ENCODE results near the gene ESR1.
"Not testable (repeated sequence)": the region's sequence is repeated elsewhere in the genome, so short reads cannot be mapped to it uniquely, and the experiment has no call there.

The ESR1 gene

DNA sequence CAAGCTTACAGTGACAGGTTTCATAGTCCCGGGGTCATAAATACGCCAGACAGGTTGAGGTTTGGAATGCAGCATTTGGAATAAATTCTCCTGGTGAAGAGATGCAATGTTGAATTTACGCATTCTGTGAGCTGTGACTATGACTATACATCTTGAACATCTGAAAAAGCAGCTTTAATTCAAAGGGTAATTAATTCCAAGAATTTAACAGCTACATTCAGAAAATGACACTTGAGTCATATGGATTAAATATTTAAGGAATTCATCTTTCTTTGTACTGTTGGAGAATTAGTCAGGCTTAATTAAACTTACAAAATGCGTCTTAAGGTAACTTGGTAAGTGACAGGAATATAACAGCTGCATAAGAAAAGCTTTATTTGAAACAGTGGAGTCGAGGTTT, 74.7 kb downstream of the ESR1 start:
- in situ Hi-C loops (cut with MboI; ENCODE audit: low sequenced_read_pairs) = no loop called here
- H3K9me3 ChIP-seq = no peaks in the 10 kb centered on the region
- peaks cover 28% of the 10 kb centered on the region for H3K4me1 ChIP-seq
- peak in 1 of 2 experiments; percentile 55 for DNase-seq (ENCODE audit: low spot score in 2 of 2)
- H3K36me3 ChIP-seq (replicated peaks) = no peaks in the 10 kb centered on the region
- H3K4me3 ChIP-seq = no peak overlapping the region
- no peaks in the 10 kb centered on the region for H3K27me3 ChIP-seq (ENCODE audit: low read depth)

DNA sequence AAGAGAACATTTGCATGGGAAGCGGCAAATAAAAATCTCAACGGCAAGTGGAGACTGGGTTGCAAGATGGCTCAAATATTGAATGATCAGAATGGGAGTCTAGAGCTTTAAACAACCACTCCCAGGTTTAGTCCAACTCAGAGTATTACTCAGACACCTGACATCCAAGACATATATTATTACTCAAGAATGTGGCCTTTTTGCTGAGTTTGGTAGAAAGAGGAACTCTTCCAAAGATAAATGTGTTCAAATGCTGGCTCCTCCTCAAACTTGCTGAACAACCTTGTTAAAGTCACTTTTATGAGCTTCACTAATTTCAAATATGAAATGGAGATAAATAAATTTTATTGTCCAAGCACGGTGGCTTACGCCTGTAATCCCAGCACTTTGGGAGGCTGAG, 77.8 kb downstream of the ESR1 start:
- Histone ChIP-seq H3K27me3 (ENCODE audit: low read depth) (no peaks in the 10 kb centered on the region), H3K4me3 (no peak overlapping the region), H3K9me3 (no peaks in the 10 kb centered on the region), H3K4me1 (peaks cover 13% of the 10 kb centered on the region), H3K36me3 (replicated peaks) (no peaks in the 10 kb centered on the region)
- in situ Hi-C loops (cut with MboI; ENCODE audit: low sequenced_read_pairs) = no loop called here
- no peak for DNase-seq (ENCODE audit: low spot score in 2 of 2)

DNA sequence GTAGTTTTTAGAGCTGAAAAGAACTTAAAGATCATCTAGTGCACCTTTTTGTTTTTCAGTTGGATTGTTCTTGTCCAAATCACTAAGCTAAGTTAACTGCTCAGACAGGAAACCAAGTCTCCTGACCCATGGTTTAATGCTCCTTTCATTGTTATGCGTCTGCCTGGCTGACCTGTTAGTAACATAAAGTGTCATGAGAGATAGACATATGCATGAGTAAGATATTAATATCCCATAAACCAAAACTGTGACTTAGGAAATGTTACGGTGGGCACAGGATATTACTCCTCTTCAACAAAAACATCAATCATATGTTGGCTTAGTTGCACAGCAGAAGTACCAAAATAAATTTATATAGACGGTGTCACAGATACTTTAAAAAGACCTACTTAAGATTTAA, 84.0 kb downstream of the ESR1 start:
- no peaks in the 10 kb centered on the region for H3K9me3 ChIP-seq
- H3K27me3 ChIP-seq (ENCODE audit: low read depth) = no peaks in the 10 kb centered on the region
- no peak overlapping the region for H3K4me3 ChIP-seq
- no peaks in the 10 kb centered on the region for H3K4me1 ChIP-seq
- in situ Hi-C loops (cut with MboI; ENCODE audit: low sequenced_read_pairs) = no loop called here
- no peaks in the 10 kb centered on the region for H3K36me3 ChIP-seq (replicated peaks)
- DNase-seq (ENCODE audit: low spot score in 2 of 2) = no peak

DNA sequence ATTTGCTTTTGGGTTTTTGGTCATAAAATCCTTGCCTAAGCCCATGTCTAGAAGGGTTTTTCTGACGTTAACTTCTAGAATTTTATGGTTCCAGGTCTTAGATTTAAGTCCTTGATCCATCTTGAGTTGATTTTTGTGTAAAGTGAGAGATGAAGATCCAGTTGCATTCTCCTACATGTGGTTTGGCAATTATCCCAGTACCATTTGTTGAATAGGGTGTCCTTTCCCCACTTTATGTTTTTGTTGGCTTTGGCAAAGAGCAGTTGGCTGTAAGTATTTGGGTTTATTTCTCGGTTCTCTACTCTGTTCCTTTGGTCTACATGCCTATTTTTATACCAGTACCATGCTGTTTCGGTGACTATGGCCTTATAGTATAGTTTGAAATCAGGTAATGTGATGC, 86.9 kb downstream of the ESR1 start:
- in situ Hi-C loops (cut with MboI; ENCODE audit: low sequenced_read_pairs); H3K27me3 ChIP-seq (ENCODE audit: low read depth); H3K36me3 ChIP-seq (replicated peaks); DNase-seq (ENCODE audit: low spot score in 2 of 2); H3K4me3 ChIP-seq; H3K4me1 ChIP-seq; H3K9me3 ChIP-seq: not testable (repeated sequence)

GRCh38 chr6:151899221-151899620, 91.7 kb downstream of the ESR1 start:
- H3K9me3 ChIP-seq; H3K4me1 ChIP-seq; H3K4me3 ChIP-seq; H3K27me3 ChIP-seq (ENCODE audit: low read depth); in situ Hi-C loops (cut with MboI; ENCODE audit: low sequenced_read_pairs); H3K36me3 ChIP-seq (replicated peaks); DNase-seq (ENCODE audit: low spot score in 2 of 2): not testable (repeated sequence)

DNA sequence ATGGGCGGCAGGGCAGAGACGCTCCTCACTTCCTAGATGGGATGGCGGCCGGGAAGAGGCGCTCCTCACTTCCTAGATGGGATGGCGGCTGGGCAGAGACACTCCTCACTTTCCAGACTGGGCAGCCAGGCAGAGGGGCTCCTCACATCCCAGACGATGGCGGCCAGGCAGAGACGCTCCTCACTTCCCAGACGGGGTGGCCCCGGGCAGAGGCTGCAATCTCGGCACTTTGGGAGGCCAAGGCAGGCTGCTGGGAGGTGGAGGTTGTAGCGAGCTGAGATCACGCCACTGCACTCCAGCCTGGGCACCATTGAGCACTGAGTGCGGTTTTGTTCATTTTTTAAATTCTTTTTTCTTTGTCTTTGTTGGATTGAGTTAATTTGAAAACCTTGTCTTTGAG, 92.3 kb downstream of the ESR1 start:
- H3K9me3 ChIP-seq; H3K36me3 ChIP-seq (replicated peaks); in situ Hi-C loops (cut with MboI; ENCODE audit: low sequenced_read_pairs); H3K4me1 ChIP-seq; H3K4me3 ChIP-seq; H3K27me3 ChIP-seq (ENCODE audit: low read depth); DNase-seq (ENCODE audit: low spot score in 2 of 2): not testable (repeated sequence)

DNA sequence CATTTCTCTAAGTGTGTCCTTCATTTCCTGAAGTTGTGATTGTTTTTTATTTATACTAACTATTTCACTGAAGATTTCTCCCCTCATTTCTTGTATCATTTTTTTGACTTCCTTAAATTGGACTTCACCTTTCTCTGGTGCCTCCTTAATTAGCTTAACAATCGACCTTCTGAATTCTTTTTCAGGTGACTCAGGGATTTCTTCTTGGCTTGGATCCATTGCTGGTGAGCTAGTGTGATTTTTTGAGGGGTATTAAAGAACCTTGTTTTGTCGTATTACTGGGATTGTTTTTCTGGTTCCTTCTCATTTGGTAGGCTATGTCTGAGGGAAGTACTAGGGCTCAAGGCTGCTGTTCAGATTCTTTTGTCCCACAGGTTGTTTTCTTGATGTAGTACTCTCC, 92.8 kb downstream of the ESR1 start:
- H3K4me3 ChIP-seq = no peak overlapping the region
- DNase-seq (ENCODE audit: low spot score in 2 of 2) = no peak
- 0 out of 2 replicates have a peak, but pooled peaks cover 2% of the 10 kb centered on the region for H3K9me3 ChIP-seq
- H3K27me3 ChIP-seq (ENCODE audit: low read depth) = no peaks in the 10 kb centered on the region
- H3K4me1 ChIP-seq = peaks cover 5% of the 10 kb centered on the region
- H3K36me3 ChIP-seq (replicated peaks) = no peaks in the 10 kb centered on the region
- in situ Hi-C loops (cut with MboI; ENCODE audit: low sequenced_read_pairs) = no loop called here

DNA sequence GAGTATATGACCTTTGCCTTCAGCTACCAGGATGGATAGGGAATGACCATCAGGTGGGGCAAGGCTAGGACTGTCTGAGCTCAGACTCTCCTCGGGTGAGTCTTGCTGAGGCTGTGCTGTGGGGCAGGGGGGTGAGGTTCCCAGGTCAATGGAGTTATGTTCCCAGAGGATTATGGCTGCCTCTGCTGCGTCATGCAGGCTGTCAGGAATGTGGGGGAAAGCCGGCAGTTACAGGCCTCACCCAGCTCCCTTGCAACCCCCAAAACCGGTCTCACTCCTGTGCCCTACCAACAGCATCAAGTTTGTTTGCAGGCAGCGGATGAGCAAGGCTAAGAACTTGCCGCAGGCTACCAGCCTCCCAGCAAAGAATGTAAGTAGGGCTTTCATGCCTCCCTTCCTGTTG, 93.5 kb downstream of the ESR1 start:
- Histone ChIP-seq H3K27me3 (ENCODE audit: low read depth) (no peaks in the 10 kb centered on the region), H3K4me3 (no peak overlapping the region), H3K36me3 (replicated peaks) (no peaks in the 10 kb centered on the region), H3K9me3 (0 out of 2 replicates have a peak, but pooled peaks cover 2% of the 10 kb centered on the region), H3K4me1 (peaks cover 5% of the 10 kb centered on the region)
- DNase-seq (ENCODE audit: low spot score in 2 of 2) = no peak
- in situ Hi-C loops (cut with MboI; ENCODE audit: low sequenced_read_pairs) = no loop called here

GRCh38 chr6:151904631-151905030, 97.1 kb downstream of the ESR1 start:
- Histone ChIP-seq H3K4me3 (no peak overlapping the region), H3K27me3 (ENCODE audit: low read depth) (no peaks in the 10 kb centered on the region), H3K36me3 (replicated peaks) (no peaks in the 10 kb centered on the region), H3K4me1 (peaks cover 5% of the 10 kb centered on the region), H3K9me3 (no peaks in the 10 kb centered on the region)
- in situ Hi-C loops (cut with MboI; ENCODE audit: low sequenced_read_pairs) = no loop called here
- DNase-seq (ENCODE audit: low spot score in 2 of 2) = no peak

GRCh38 chr6:151905072-151905471, 97.6 kb downstream of the ESR1 start:
- no peak for DNase-seq (ENCODE audit: low spot score in 2 of 2)
- Histone ChIP-seq H3K4me3 (no peak overlapping the region), H3K27me3 (ENCODE audit: low read depth) (no peaks in the 10 kb centered on the region), H3K36me3 (replicated peaks) (no peaks in the 10 kb centered on the region), H3K4me1 (peaks cover 5% of the 10 kb centered on the region), H3K9me3 (no peaks in the 10 kb centered on the region)
- in situ Hi-C loops (cut with MboI; ENCODE audit: low sequenced_read_pairs) = no loop called here

- in situ Hi-C loops (cut with MboI; ENCODE audit: low sequenced_read_pairs) = no loop called here
- Histone ChIP-seq H3K4me1 (peaks cover 5% of the 10 kb centered on the region), H3K27me3 (ENCODE audit: low read depth) (no peaks in the 10 kb centered on the region), H3K9me3 (no peaks in the 10 kb centered on the region), H3K36me3 (replicated peaks) (no peaks in the 10 kb centered on the region), H3K4me3 (no peak overlapping the region)
- DNase-seq (ENCODE audit: low spot score in 2 of 2) = no peak
Observed at GRCh38 chr6:151905854-151906253, 98.4 kb downstream of the ESR1 start.

- H3K4me1 ChIP-seq = no peaks in the 10 kb centered on the region
- H3K9me3 ChIP-seq = no peaks in the 10 kb centered on the region
- in situ Hi-C loops (cut with MboI; ENCODE audit: low sequenced_read_pairs) = no loop called here
- no peaks in the 10 kb centered on the region for H3K36me3 ChIP-seq (replicated peaks)
- no peaks in the 10 kb centered on the region for H3K27me3 ChIP-seq (ENCODE audit: low read depth)
- H3K4me3 ChIP-seq = no peak overlapping the region
- no peak for DNase-seq (ENCODE audit: low spot score in 2 of 2)
Observed at GRCh38 chr6:151911401-151911800, 103.9 kb downstream of the ESR1 start.

DNA sequence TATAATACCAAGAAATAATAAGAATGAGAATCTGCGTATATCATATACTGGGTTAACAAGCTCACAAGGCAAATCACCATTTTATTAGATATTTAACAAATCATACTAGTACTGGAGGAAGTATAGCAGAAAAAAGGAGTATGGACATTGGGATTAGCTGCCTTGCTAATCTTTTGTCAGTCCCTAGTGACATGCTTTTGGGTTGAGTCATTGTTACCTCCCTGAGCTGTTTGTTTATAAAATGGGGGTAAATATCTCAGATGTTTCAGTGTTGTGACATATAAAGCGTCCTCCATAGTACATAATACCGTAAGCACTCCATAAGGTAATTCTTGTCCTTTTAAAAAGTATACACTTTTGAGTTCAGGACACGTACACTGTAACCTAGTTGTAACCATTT, 107.0 kb downstream of the ESR1 start:
- Histone ChIP-seq H3K4me3 (no peak overlapping the region), H3K9me3 (no peaks in the 10 kb centered on the region), H3K36me3 (replicated peaks) (no peaks in the 10 kb centered on the region), H3K4me1 (no peaks in the 10 kb centered on the region), H3K27me3 (ENCODE audit: low read depth) (no peaks in the 10 kb centered on the region)
- in situ Hi-C loops (cut with MboI; ENCODE audit: low sequenced_read_pairs) = no loop called here
- DNase-seq (ENCODE audit: low spot score in 2 of 2) = peak in 1 of 2 experiments; percentile 15

- Histone ChIP-seq H3K9me3 (no peaks in the 10 kb centered on the region), H3K36me3 (replicated peaks) (no peaks in the 10 kb centered on the region), H3K4me1 (no peaks in the 10 kb centered on the region), H3K27me3 (ENCODE audit: low read depth) (no peaks in the 10 kb centered on the region), H3K4me3 (no peak overlapping the region)
- no peak for DNase-seq (ENCODE audit: low spot score in 2 of 2)
- in situ Hi-C loops (cut with MboI; ENCODE audit: low sequenced_read_pairs) = no loop called here
Observed at GRCh38 chr6:151916075-151916474, 108.6 kb downstream of the ESR1 start.

- Histone ChIP-seq H3K9me3 (no peaks in the 10 kb centered on the region), H3K27me3 (ENCODE audit: low read depth) (no peaks in the 10 kb centered on the region), H3K4me1 (no peaks in the 10 kb centered on the region), H3K36me3 (replicated peaks) (no peaks in the 10 kb centered on the region), H3K4me3 (no peak overlapping the region)
- in situ Hi-C loops (cut with MboI; ENCODE audit: low sequenced_read_pairs) = no loop called here
- DNase-seq (ENCODE audit: low spot score in 2 of 2) = no peak
Observed at GRCh38 chr6:151916680-151917164, 109.2 kb downstream of the ESR1 start.

All from HAP-1 (cell line).